K562 (cell line): ENCODE results near the gene KCNMB3. TPM values are rescaled to one million over a fixed set of nuclear protein-coding genes. Genes with fewer than 3 reads are reported as not detected.

Experiments used
- ATAC-seq: fragments of 200-7000 bp; cut with Tn5 transposase; 3 replicates; pipeline ENCODE4 v1.9.1; 2020; ENCODE audit warnings: moderate library complexity
- BruUV-seq: library from RNA; stranded (reverse); fragments of 400-500 nt; replicated peaks from 2 replicates; lab custom pipeline; 2021; lab: Mats Ljungman, UMichigan
- CTCF ChIA-PET: fragments of 300-600 bp; formaldehyde crosslinking; extraction: SDS; loops from one replicate; lab custom pipeline; 2021; ENCODE audit warnings: low intra/inter-chr PET ratio; lab: Yijun Ruan, JAX
- POLR2A ChIA-PET: fragments of 300-600, 350-650 bp; sonication (Branson Sonifier 250); formaldehyde crosslinking; extraction: SDS; loops from one replicate; lab custom pipeline; 2021; ENCODE audit warnings: antibody characterized with exemption, inconsistent platforms; lab: Yijun Ruan, JAX
- DNase-seq, 4 experiments: peaks; one replicate each; pipeline versions ENCODE4 v3.0.0 to v3.0.0-alpha.2; 2011 to 2018; ENCODE audit warnings: low spot score in 3 of 4, mixed read lengths in 3 of 4; ENCODE audit errors: extremely low read depth in 1 of 4
- FAIRE-seq: peaks from 2 replicates; lab custom pipeline; 2011; peaks lifted over from hg19 to GRCh38; lab: Jason Lieb, UNC
- H2AFZ ChIP-seq: 2 replicates; pipeline ENCODE4 v1.6.0; 2011; ENCODE audit warnings: low read depth, low read length, control low read depth, inconsistent platforms
- H3K27ac ChIP-seq: fragments of 200-600 bp; 3 replicates; pipeline ENCODE4 v1.8.0; 2011; ENCODE audit warnings: low read depth, mild to moderate bottlenecking, control low read depth, inconsistent platforms, low read length, moderate library complexity, mixed read lengths; ENCODE audit errors: extremely low read depth
- H3K27me3 ChIP-seq, 2 experiments: fragments of 300-600 bp in 1 of 2; 2 replicates in 1 of 2; 3 replicates in 1 of 2; pipeline versions ENCODE4 v1.6.0 to v1.8.0; 2011; ENCODE audit warnings: inconsistent platforms in 2 of 2, low read length in 2 of 2, mild to moderate bottlenecking in 1 of 2, mixed read lengths in 1 of 2, moderate library complexity in 1 of 2; ENCODE audit not compliant: control insufficient read depth in 2 of 2, insufficient read depth in 2 of 2
- H3K36me3 ChIP-seq: fragments of 300-600 bp; 3 replicates; pipeline ENCODE4 v1.8.0; 2011; ENCODE audit warnings: mild to moderate bottlenecking, low read length, inconsistent platforms; ENCODE audit not compliant: control insufficient read depth, insufficient read depth
- H3K4me1 ChIP-seq, 2 experiments: fragments of 200-600 bp in 1 of 2; replicated peaks in 1 of 2; 2 replicates in 1 of 2; 3 replicates in 1 of 2; pipeline versions ENCODE4 v1.5.1 to v1.8.0; 2011; ENCODE audit warnings: inconsistent platforms in 2 of 2, low read length in 2 of 2, mild to moderate bottlenecking in 1 of 2, mixed read lengths in 1 of 2, moderate library complexity in 1 of 2; ENCODE audit not compliant: control insufficient read depth in 2 of 2, insufficient read depth in 2 of 2
- H3K4me2 ChIP-seq: 2 replicates; pipeline ENCODE4 v1.6.1; 2011; ENCODE audit warnings: low read length, control low read depth, inconsistent platforms, mixed read lengths; ENCODE audit not compliant: insufficient read depth
- H3K4me3 ChIP-seq: fragments of 200-600 bp; sonication (generic), shearing (Covaris generic); 2 replicates; pipeline ENCODE4 v1.5.1; 2016; ENCODE audit warnings: control low read depth, inconsistent platforms
- H3K79me2 ChIP-seq: fragments of 200-600 bp; 3 replicates; pipeline ENCODE4 v1.8.0; 2011; ENCODE audit warnings: low read length, inconsistent platforms; ENCODE audit not compliant: control insufficient read depth, insufficient read depth
- H3K9ac ChIP-seq, 2 experiments: 2 replicates each; pipeline versions ENCODE4 v1.6.0 to v1.6.1; 2011; ENCODE audit warnings: low read depth in 2 of 2, low read length in 2 of 2, control low read depth in 1 of 2, inconsistent platforms in 1 of 2, mild to moderate bottlenecking in 1 of 2, mixed read lengths in 1 of 2; ENCODE audit not compliant: insufficient read depth in 1 of 2
- H3K9me1 ChIP-seq: one replicate; pipeline ENCODE4 v1.6.0; 2011; ENCODE audit warnings: inconsistent platforms, mild to moderate bottlenecking, low read length, moderate library complexity; ENCODE audit not compliant: control insufficient read depth, insufficient read depth
- H3K9me3 ChIP-seq: replicated peaks from 2 replicates; pipeline ENCODE4 v1.5.1; 2011; ENCODE audit warnings: low read depth, low read length, inconsistent platforms; ENCODE audit not compliant: control insufficient read depth, insufficient read depth
- H4K20me1 ChIP-seq: replicated peaks from 2 replicates; pipeline ENCODE4 v1.6.1; 2011; ENCODE audit warnings: low read length, inconsistent platforms, mixed read lengths; ENCODE audit not compliant: control insufficient read depth, insufficient read depth
- CC2D1A ChIP-seq: fragments of 450-650 bp; IDR thresholded peaks from 2 replicates; pipeline ENCODE4 v1.6.1; 2017; ENCODE audit warnings: mild to moderate bottlenecking
- CREB1 ChIP-seq, 2 experiments: sonication (generic) in 1 of 2; formaldehyde crosslinking in 1 of 2; IDR thresholded peaks; 2 replicates each; pipeline versions ENCODE4 v1.6.1 to v1.8.0; 2012 to 2022; ENCODE audit warnings: inconsistent platforms in 1 of 2, mild to moderate bottlenecking in 1 of 2, missing genetic modification reagents in 1 of 2, moderate library complexity in 1 of 2
- KDM1A ChIP-seq, 2 experiments: fragments of 450-650 bp; IDR thresholded peaks; 2 replicates each; pipeline ENCODE4 v1.6.1; 2016; ENCODE audit warnings: mild to moderate bottlenecking in 2 of 2
- NRF1 ChIP-seq, 2 experiments: fragments of 450-650 bp; IDR thresholded peaks in 1 of 2; conservative IDR thresholded peaks in 1 of 2; 2 replicates each; pipeline ENCODE4 v1.6.1; 2014; ENCODE audit warnings: mild to moderate bottlenecking in 2 of 2
- PHF8 ChIP-seq: fragments of 200-600 bp; sonication (generic); IDR thresholded peaks from 2 replicates; pipeline ENCODE4 v1.6.1; 2012; ENCODE audit warnings: mixed run types, mild to moderate bottlenecking, inconsistent platforms, low read length, moderate library complexity, borderline replicate concordance
- TAF1 ChIP-seq: IDR thresholded peaks from 2 replicates; pipeline ENCODE4 v1.6.1; 2011; ENCODE audit warnings: mild to moderate bottlenecking, low read length, moderate library complexity; ENCODE audit not compliant: insufficient read depth, control insufficient read depth, severe bottlenecking; ENCODE audit errors: extremely low read depth
- ZNF263 ChIP-seq: sonication (generic); formaldehyde crosslinking; IDR thresholded peaks from 2 replicates; pipeline ENCODE4 v1.8.0; 2022; ENCODE audit warnings: mild to moderate bottlenecking, missing genetic modification reagents, borderline replicate concordance
- WGBS: fragments of 100-300 bp; shearing (Covaris generic); methylation state at CpG from one replicate; pipeline ENCODE4 v1.1.6; 2016; ENCODE audit warnings: low coverage, mixed read lengths; ENCODE audit not compliant: insufficient coverage; ENCODE audit errors: missing lambda C conversion rate; 5-methylcytosine and 5-hydroxymethylcytosine counted together
- in situ Hi-C: fragments of 300-500 bp; cut with MboI; formaldehyde crosslinking; loops from 4 replicates; pipeline ENCODE4 v1.15.0; 2018; ENCODE audit warnings: inconsistent platforms, mixed read lengths
- intact Hi-C: fragments of 100-400 bp; cut with micrococcal nuclease; formaldehyde crosslinking; loops from 2 replicates; pipeline ENCODE4 v1.14.2; 2022
- polyA plus RNA-seq, 8 experiments: library from polyadenylated mRNA; depleted of rRNA in 4 of 8; stranded (reverse) in 5 of 8; unstranded in 3 of 8; fragments of >200 nt; fragmentation: Nextera tagmentation in 2 of 8; fragmentation: Illumina TruSeq in 1 of 8; extraction: Ambion mirVana in 2 of 8; extraction: Trizol in 1 of 8; gene quantifications; 2 replicates each; pipeline versions ENCODE4 v1.2.1 to v1.2.3, GENCODE V29; 2011 to 2014; ENCODE audit warnings: inconsistent platforms in 1 of 8, missing spikeins in 1 of 8
- total RNA-seq, 7 experiments: library from RNA; depleted of rRNA in 6 of 7; stranded (reverse); fragments of >200 nt in 6 of 7; fragmentation: Illumina TruSeq in 2 of 7; extraction: Trizol in 2 of 7; gene quantifications; 2 replicates each; pipeline versions ENCODE4 v1.2.1 to v1.2.3, GENCODE V29; 2011 to 2021; ENCODE audit warnings: low replicate concordance in 1 of 7

Gene KCNMB3
- total and polyA plus RNA-seq, 9 of the 15 experiments (the other 6 are each of a cell fraction or from before 2014, with no cell fraction given) = 7.0 to 21.1 (median 14.3) TPM

GRCh38 chr3:179278151-179278550, 27.2 kb upstream of the KCNMB3 start:
- Histone ChIP-seq H3K4me2 (no peak overlapping the region), H3K9me3 (no peaks in the 10 kb centered on the region), H3K4me3 (no peak overlapping the region), H3K79me2 (no peaks in the 10 kb centered on the region), H3K27me3 (no peaks in the 10 kb centered on the region), H3K9ac (no peak overlapping the region), H3K27ac (no peak overlapping the region), H3K36me3 (no peaks in the 10 kb centered on the region), H4K20me1 (no peaks in the 10 kb centered on the region), H3K4me1 (peaks cover 6 to 13% of the 10 kb centered on the region in 2 experiments; a peak in 4 of 5 replicates), H3K9me1 (no peaks in the 10 kb centered on the region), H2AFZ (peak overlapping the region; percentile 47; the same call in 1 of the 2 replicates)
- TF ChIP-seq CREB1 (IDR thresholded peaks at IDR 0.05) (no peak), CREB1 (CRISPR knock-in tag; IDR thresholded peaks at IDR 0.05) (no peak), NRF1 (conservative IDR thresholded peaks at IDR 0.05 in 1 of 2, IDR thresholded peaks at IDR 0.05 in 1 of 2) (no peak), ZNF263 (CRISPR knock-in tag) (no peak), CC2D1A (no peak), KDM1A (IDR thresholded peaks at IDR 0.05) (no peak), PHF8 (no peak), TAF1 (no peak)
- intact Hi-C loops (no loop called here), in situ Hi-C loops (no loop called here)
- DNase-seq (no peak), FAIRE-seq (no peak), ATAC-seq (no peak)
- CTCF ChIA-PET = no interaction called here
- POLR2A ChIA-PET = interaction anchor here (1.2 to 1.3 kb wide), 2 partner anchors 10 kb away, joined by 3 to 4 read pairs; no protein-coding TSS in a partner anchor
- WGBS = 100% methylated on average over 1 of the region's 1 CpG
- no TSS peak for BruUV-seq
